ENCODE results near the gene GATA1. TPM values are rescaled to one million over a fixed set of nuclear protein-coding genes. Genes with fewer than 3 reads are reported as not detected.

GATA1 gene
- total RNA-seq, 1 experiment from 2014 or later: 0.34 TPM

- ATAC-seq (peak; percentile 98), DNase-seq (ENCODE audit: low read depth, low spot score) (peak; percentile 95)
- ChIA-PET CTCF (no interaction called here), POLR2A (interaction anchor here (0.7 to 1.4 kb wide), 6 partner anchors 9 to 174 kb away, joined by 3 to 6 read pairs (median 3); partner anchors contain the start of genes HDAC6 and SLC35A2), RAD21 (ENCODE audit: low non-redundant PET in 1 of 2, low total read pairs in 2 of 2, uncharacterized antibody in 2 of 2, unreplicated experiment in 2 of 2) (no interaction called here)
- no peak overlapping the region for H2AFZ ChIP-seq (ENCODE audit: low read depth, low read length, poor library complexity, severe bottlenecking)
- no peaks in the 10 kb centered on the region for H3K36me3 ChIP-seq (ENCODE audit: control insufficient read depth in 1 of 2, insufficient read depth in 2 of 2, low read length in 2 of 2)
- H3K9me2 ChIP-seq (ENCODE audit: insufficient read depth): no peaks in the 10 kb centered on the region
- BruUV-seq (replicated peaks): TSS peak; percentile 97
- H3K4me2 ChIP-seq (ENCODE audit: low read length): peak overlapping the region; percentile 90
- H3K9me3 ChIP-seq (ENCODE audit: control insufficient read depth in 1 of 2, insufficient read depth in 1 of 2, low read depth in 1 of 2, low read length in 2 of 2): no peaks in the 10 kb centered on the region
- intact Hi-C loops (cut with micrococcal nuclease): no loop called here
- H3K9ac ChIP-seq (ENCODE audit: low read length): peak overlapping the region; percentile 74
- no peak for TF ChIP-seq SP1 (IDR thresholded peaks at IDR 0.05; ENCODE audit: low read depth)
- peak; percentile 40 for TF ChIP-seq POLR2A (IDR thresholded peaks at IDR 0.05; ENCODE audit: borderline replicate concordance, extremely low read depth, insufficient read depth, insufficient read length)
- TF ChIP-seq ZFX (IDR thresholded peaks at IDR 0.05): peak; percentile 22; the same call in 1 of the 2 replicates
- TF ChIP-seq TCF7L2 (IDR thresholded peaks at IDR 0.05; ENCODE audit: borderline replicate concordance, extremely low read depth, insufficient read depth, insufficient read length): peak; percentile 48
- TF ChIP-seq ELF1 (IDR thresholded peaks at IDR 0.05; ENCODE audit: borderline replicate concordance, low read depth): no peak
- TF ChIP-seq ZBTB33 (IDR thresholded peaks at IDR 0.05; ENCODE audit: extremely low read depth, insufficient replicate concordance, low read length): no peak
- no peak for TF ChIP-seq SIN3A (IDR thresholded peaks at IDR 0.05; ENCODE audit: low read depth)
- TF ChIP-seq POLR2AphosphoS5 (IDR thresholded peaks at IDR 0.05; ENCODE audit: low read depth, low read length): peak; percentile 72
- TF ChIP-seq EZH2 (IDR thresholded peaks at IDR 0.05): no peak
- H4K20me1 ChIP-seq (ENCODE audit: insufficient read depth): no peaks in the 10 kb centered on the region
- H3K4me3 ChIP-seq (replicated peaks in 1 of 2; ENCODE audit: low read depth in 1 of 2, low read length in 2 of 2): peak overlapping the region; percentile 61 to 72
- H3K27me3 ChIP-seq (ENCODE audit: insufficient read depth, low read length): no peaks in the 10 kb centered on the region
- H3K27ac ChIP-seq (ENCODE audit: low read depth, low read length): peak overlapping the region; percentile 84
- H3K79me2 ChIP-seq (ENCODE audit: insufficient read depth, low read length): no peaks in the 10 kb centered on the region
- H3K4me1 ChIP-seq (ENCODE audit: control insufficient read depth in 1 of 2, insufficient read depth in 2 of 2, low read length in 2 of 2): peaks cover 6 to 12% of the 10 kb centered on the region in 2 experiments; a peak in 3 of 4 replicates
These were observed 49.0 kb upstream of the GATA1 start for GRCh38 chrX:48737213-48737938.
